ENCODE measurements around the gene UBFD1.
A peak's percentile ranks its signal among the peaks of the same experiment; 100 is the strongest.
"Not testable (repeated sequence)": the region's sequence is repeated elsewhere in the genome, so short reads cannot be mapped to it uniquely, and the experiment has no call there.

The UBFD1 gene

DNA sequence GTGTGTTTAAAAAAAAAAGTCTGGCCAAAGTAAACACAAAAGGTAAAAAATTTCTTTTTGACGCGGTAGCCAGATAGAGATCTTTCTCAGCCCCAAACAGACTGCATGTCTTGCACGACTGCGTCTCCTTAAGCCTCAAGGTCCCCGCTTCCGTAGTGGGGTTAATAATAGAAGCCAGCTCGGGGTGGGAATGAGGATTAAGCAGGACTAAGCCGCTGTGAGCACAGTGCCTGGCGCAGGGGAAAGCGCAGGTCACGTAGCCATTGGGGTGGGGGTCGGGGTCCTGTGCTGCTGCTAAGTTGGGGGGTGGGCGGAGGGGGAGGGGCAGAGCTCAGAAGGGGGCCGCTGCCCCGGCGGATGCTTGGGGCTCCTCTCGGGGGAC lies 47.8 kb upstream of the UBFD1 start:
- Histone ChIP-seq H3K4ac (ENCODE audit: low read length) (no peak overlapping the region), H3K79me1 (ENCODE audit: low read depth, low read length) (peaks cover 4% of the 10 kb centered on the region), H2AK5ac (ENCODE audit: low read depth, low read length) (no peak overlapping the region), H3K14ac (ENCODE audit: low read length) (no peak overlapping the region), H3K9me3 (replicated peaks in 1 of 2; ENCODE audit: control insufficient read depth in 2 of 2, insufficient read depth in 1 of 2, low read depth in 1 of 2, low read length in 2 of 2) (no peaks in the 10 kb centered on the region), H2BK15ac (ENCODE audit: low read length) (no peak overlapping the region), H3K27ac (replicated peaks; ENCODE audit: low read length) (peak overlapping the region; percentile 87), H3K4me2 (ENCODE audit: insufficient read depth, low read length, poor library complexity, severe bottlenecking) (peak overlapping the region; percentile 51), H3K9ac (ENCODE audit: low read depth, low read length, poor library complexity) (no peak overlapping the region), H4K91ac (ENCODE audit: low read depth, low read length, poor library complexity) (no peak overlapping the region), H2BK12ac (ENCODE audit: low read length) (no peak overlapping the region), H3K23ac (ENCODE audit: low read depth, low read length, poor library complexity) (no peak overlapping the region), H3K4me1 (ENCODE audit: control insufficient read depth in 2 of 2, insufficient read depth in 1 of 2, low read depth in 1 of 2, low read length in 2 of 2) (peaks cover 17 to 22% of the 10 kb centered on the region in 2 donors), H2BK5ac (ENCODE audit: low read length) (peak overlapping the region; percentile 90), H4K8ac (ENCODE audit: low read depth, low read length) (no peak overlapping the region), H3K18ac (ENCODE audit: low read length) (no peak overlapping the region), H2AFZ (ENCODE audit: low read length) (peak overlapping the region; percentile 91), H3K27me3 (ENCODE audit: control insufficient read depth in 3 of 3, insufficient read depth in 3 of 3, low read depth in 1 of 3, low read length in 3 of 3) (no peaks in the 10 kb centered on the region), H3K4me3 (ENCODE audit: low read length in 2 of 2) (peak overlapping the region; percentile 56 to 93), H3K36me3 (replicated peaks in 1 of 2; ENCODE audit: control insufficient read depth in 2 of 2, insufficient read depth in 2 of 2, low read length in 2 of 2) (peaks cover 1 to 27% of the 10 kb centered on the region in 2 donors), H2BK120ac (ENCODE audit: low read depth, low read length) (no peak overlapping the region)
- no CpG with 5 or more reads among the region's 17 CpGs for WGBS, 2 donors (ENCODE audit: extremely low coverage in 2 of 2, insufficient read length in 2 of 2, insufficient replicate concordance in 1 of 2)
- DNase-seq (ENCODE audit: low spot score) = peak; percentile 44

DNA sequence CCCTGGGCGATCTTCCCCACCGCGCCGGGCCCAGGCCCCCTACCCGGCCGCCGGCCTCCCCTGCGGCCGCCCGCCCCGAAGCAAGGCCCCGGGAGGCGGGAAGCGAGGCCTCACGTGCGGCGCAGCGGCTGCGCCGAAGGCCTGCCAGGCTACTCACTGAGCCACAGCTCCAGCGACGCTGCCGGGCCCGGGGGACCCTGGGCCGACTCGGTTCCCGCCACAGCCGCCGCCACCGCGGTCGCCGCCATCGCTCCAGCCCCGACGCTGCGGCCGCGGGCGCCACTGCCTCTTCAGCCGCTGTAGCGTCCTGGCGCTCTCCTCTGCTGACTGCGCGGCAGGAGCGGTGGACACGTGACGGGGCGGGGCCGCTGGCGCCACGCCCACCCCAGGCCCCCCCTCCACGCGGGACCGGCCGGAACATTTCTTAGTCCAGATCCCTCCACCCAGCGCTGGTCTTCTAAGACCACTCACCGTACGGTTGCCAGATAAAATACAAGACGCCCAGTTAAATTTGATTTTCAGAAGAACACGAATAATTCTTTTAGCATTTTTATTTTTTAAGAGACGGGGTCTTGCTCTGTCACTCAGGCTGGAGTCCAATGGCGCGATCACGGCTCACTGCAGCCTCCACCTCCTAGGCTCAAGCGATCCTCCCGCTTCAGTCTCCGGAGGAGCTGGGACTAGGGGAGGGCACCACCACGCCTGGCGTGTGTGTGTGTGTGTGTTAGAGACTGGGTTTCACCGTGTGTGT lies 47.2 kb upstream of the UBFD1 start, which contains the start of gene GGA2:
Gene GGA2, minus strand, starts transcription at position 331 of the 751 bp plus-strand sequence. Its CDS starts 83 bp downstream, at position 248.
- peak within 1 kb of the TSS; percentile 91 for H2AFZ ChIP-seq (ENCODE audit: low read length)
- H3K4me1 ChIP-seq (ENCODE audit: control insufficient read depth in 2 of 2, insufficient read depth in 1 of 2, low read depth in 1 of 2, low read length in 2 of 2) = peaks cover 11 to 16% of the 10 kb centered on the region in 2 donors
- no peak within 1 kb of the TSS for H3K14ac ChIP-seq (ENCODE audit: low read length)
- H3K9me3 ChIP-seq (replicated peaks in 1 of 2; ENCODE audit: control insufficient read depth in 2 of 2, insufficient read depth in 1 of 2, low read depth in 1 of 2, low read length in 2 of 2) = no peaks in the 10 kb centered on the region
- H2BK12ac ChIP-seq (ENCODE audit: low read length) = no peak within 1 kb of the TSS
- no peak within 1 kb of the TSS for H3K4ac ChIP-seq (ENCODE audit: low read length)
- H2BK15ac ChIP-seq (ENCODE audit: low read length) = no peak within 1 kb of the TSS
- H3K4me3 ChIP-seq (ENCODE audit: low read length in 2 of 2) = peak within 1 kb of the TSS; percentile 56 to 93
- H4K91ac ChIP-seq (ENCODE audit: low read depth, low read length, poor library complexity) = no peak within 1 kb of the TSS
- H3K27ac ChIP-seq (replicated peaks; ENCODE audit: low read length) = peak within 1 kb of the TSS; percentile 87
- peak within 1 kb of the TSS; percentile 97 for H3K9ac ChIP-seq (ENCODE audit: low read depth, low read length, poor library complexity)
- peak within 1 kb of the TSS; percentile 99 for H3K18ac ChIP-seq (ENCODE audit: low read length)
- H3K27me3 ChIP-seq (ENCODE audit: control insufficient read depth in 3 of 3, insufficient read depth in 3 of 3, low read depth in 1 of 3, low read length in 3 of 3) = no peaks in the 10 kb centered on the region
- no peak within 1 kb of the TSS for H4K8ac ChIP-seq (ENCODE audit: low read depth, low read length)
- no peak within 1 kb of the TSS for H2BK120ac ChIP-seq (ENCODE audit: low read depth, low read length)
- peak; percentile 72 for DNase-seq (ENCODE audit: low spot score)
- peaks cover 2 to 28% of the 10 kb centered on the region in 2 donors for H3K36me3 ChIP-seq (replicated peaks in 1 of 2; ENCODE audit: control insufficient read depth in 2 of 2, insufficient read depth in 2 of 2, low read length in 2 of 2)
- WGBS, 2 donors (ENCODE audit: extremely low coverage in 2 of 2, insufficient read length in 2 of 2, insufficient replicate concordance in 1 of 2) = no CpG with 5 or more reads among the region's 71 CpGs
- peak within 1 kb of the TSS; percentile 98 for H3K4me2 ChIP-seq (ENCODE audit: insufficient read depth, low read length, poor library complexity, severe bottlenecking)
- peak within 1 kb of the TSS; percentile 90 for H2BK5ac ChIP-seq (ENCODE audit: low read length)
- H3K23ac ChIP-seq (ENCODE audit: low read depth, low read length, poor library complexity) = peak within 1 kb of the TSS; percentile 99
- H3K79me1 ChIP-seq (ENCODE audit: low read depth, low read length) = peaks cover 2% of the 10 kb centered on the region
- no peak within 1 kb of the TSS for H2AK5ac ChIP-seq (ENCODE audit: low read depth, low read length)

DNA sequence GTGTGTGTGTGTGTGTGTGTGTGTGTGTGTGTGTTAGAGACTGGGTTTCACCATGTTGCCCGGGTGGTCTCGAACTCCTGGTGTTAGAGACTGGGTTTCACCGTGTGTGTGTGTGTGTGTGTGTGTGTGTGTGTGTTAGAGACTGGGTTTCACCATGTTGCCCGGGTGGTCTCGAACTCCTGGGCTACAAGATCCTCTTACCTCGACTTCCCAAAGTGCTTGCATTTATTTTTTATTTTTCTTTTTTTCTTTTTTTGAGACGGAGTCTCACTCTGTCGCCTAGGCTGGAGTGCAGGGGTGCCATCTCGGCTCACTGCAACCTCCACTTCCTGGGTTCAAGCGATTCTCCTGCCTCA lies 46.6 kb upstream of the UBFD1 start:
- not testable (repeated sequence) for H2BK5ac ChIP-seq (ENCODE audit: low read length); H4K91ac ChIP-seq (ENCODE audit: low read depth, low read length, poor library complexity); DNase-seq (ENCODE audit: low spot score); H2BK15ac ChIP-seq (ENCODE audit: low read length); H3K79me1 ChIP-seq (ENCODE audit: low read depth, low read length); H3K14ac ChIP-seq (ENCODE audit: low read length); H2BK12ac ChIP-seq (ENCODE audit: low read length); H3K4ac ChIP-seq (ENCODE audit: low read length); H3K27ac ChIP-seq (replicated peaks; ENCODE audit: low read length); H3K9ac ChIP-seq (ENCODE audit: low read depth, low read length, poor library complexity); H2AK5ac ChIP-seq (ENCODE audit: low read depth, low read length); H3K18ac ChIP-seq (ENCODE audit: low read length); H3K9me3 ChIP-seq (replicated peaks in 1 of 2; ENCODE audit: control insufficient read depth in 2 of 2, insufficient read depth in 1 of 2, low read depth in 1 of 2, low read length in 2 of 2); H4K8ac ChIP-seq (ENCODE audit: low read depth, low read length); H3K27me3 ChIP-seq (ENCODE audit: control insufficient read depth in 3 of 3, insufficient read depth in 3 of 3, low read depth in 1 of 3, low read length in 3 of 3); H2BK120ac ChIP-seq (ENCODE audit: low read depth, low read length); H3K23ac ChIP-seq (ENCODE audit: low read depth, low read length, poor library complexity)
- H3K4me1 ChIP-seq (ENCODE audit: control insufficient read depth in 2 of 2, insufficient read depth in 1 of 2, low read depth in 1 of 2, low read length in 2 of 2) = peaks cover 10 to 14% of the 10 kb centered on the region in 2 donors
- peaks cover 2 to 32% of the 10 kb centered on the region in 2 donors for H3K36me3 ChIP-seq (replicated peaks in 1 of 2; ENCODE audit: control insufficient read depth in 2 of 2, insufficient read depth in 2 of 2, low read length in 2 of 2)
- peak overlapping the region; percentile 91 for H2AFZ ChIP-seq (ENCODE audit: low read length)
- H3K4me3 ChIP-seq (ENCODE audit: low read length in 2 of 2) = peak overlapping the region; percentile 56 to 93
- H3K4me2 ChIP-seq (ENCODE audit: insufficient read depth, low read length, poor library complexity, severe bottlenecking) = peak overlapping the region; percentile 52
- no CpG with 5 or more reads among the region's 10 CpGs for WGBS, 2 donors (ENCODE audit: extremely low coverage in 2 of 2, insufficient read length in 2 of 2, insufficient replicate concordance in 1 of 2)

DNA sequence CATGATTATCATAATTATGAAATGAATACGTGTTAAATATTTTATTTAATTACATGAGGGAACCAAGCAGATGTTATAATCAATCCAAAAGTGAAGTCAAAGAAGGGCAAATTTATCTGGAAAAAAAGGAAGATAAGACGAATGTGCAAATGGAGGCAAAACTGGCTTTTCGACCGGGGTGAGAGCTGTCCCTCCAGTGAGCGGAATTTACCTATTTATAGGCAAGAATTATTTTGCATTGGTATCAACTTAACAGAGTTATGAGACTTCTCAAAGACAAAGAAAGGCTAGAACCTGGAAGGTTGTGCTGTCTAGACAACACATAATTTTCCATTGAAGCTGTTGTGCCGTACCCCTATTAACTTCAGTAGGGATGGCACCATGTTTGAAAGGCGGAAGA lies 45.8 kb upstream of the UBFD1 start:
- Histone ChIP-seq H3K36me3 (replicated peaks in 1 of 2; ENCODE audit: control insufficient read depth in 2 of 2, insufficient read depth in 2 of 2, low read length in 2 of 2) (peaks cover 2 to 25% of the 10 kb centered on the region in 2 donors), H3K4me3 (ENCODE audit: low read length in 2 of 2) (no peak overlapping the region), H3K9me3 (replicated peaks in 1 of 2; ENCODE audit: control insufficient read depth in 2 of 2, insufficient read depth in 1 of 2, low read depth in 1 of 2, low read length in 2 of 2) (no peaks in the 10 kb centered on the region), H3K27me3 (ENCODE audit: control insufficient read depth in 3 of 3, insufficient read depth in 3 of 3, low read depth in 1 of 3, low read length in 3 of 3) (no peaks in the 10 kb centered on the region), H3K9ac (ENCODE audit: low read depth, low read length, poor library complexity) (no peak overlapping the region), H3K18ac (ENCODE audit: low read length) (no peak overlapping the region), H2BK120ac (ENCODE audit: low read depth, low read length) (no peak overlapping the region), H3K23ac (ENCODE audit: low read depth, low read length, poor library complexity) (no peak overlapping the region), H3K79me1 (ENCODE audit: low read depth, low read length) (no peaks in the 10 kb centered on the region), H3K14ac (ENCODE audit: low read length) (no peak overlapping the region), H2BK15ac (ENCODE audit: low read length) (no peak overlapping the region), H3K4me1 (ENCODE audit: control insufficient read depth in 2 of 2, insufficient read depth in 1 of 2, low read depth in 1 of 2, low read length in 2 of 2) (peaks cover 6% of the 10 kb centered on the region in 2 donors), H2AK5ac (ENCODE audit: low read depth, low read length) (no peak overlapping the region), H4K91ac (ENCODE audit: low read depth, low read length, poor library complexity) (no peak overlapping the region), H2BK12ac (ENCODE audit: low read length) (no peak overlapping the region), H3K4me2 (ENCODE audit: insufficient read depth, low read length, poor library complexity, severe bottlenecking) (no peak overlapping the region), H3K4ac (ENCODE audit: low read length) (no peak overlapping the region), H3K27ac (replicated peaks; ENCODE audit: low read length) (no peak overlapping the region), H2AFZ (ENCODE audit: low read length) (no peak overlapping the region), H4K8ac (ENCODE audit: low read depth, low read length) (no peak overlapping the region), H2BK5ac (ENCODE audit: low read length) (no peak overlapping the region)
- no CpG with 5 or more reads among the region's 7 CpGs for WGBS, 2 donors (ENCODE audit: extremely low coverage in 2 of 2, insufficient read length in 2 of 2, insufficient replicate concordance in 1 of 2)
- DNase-seq (ENCODE audit: low spot score) = no peak
